GM12801 (cell line): ENCODE data around the gene C21orf58.

Source experiments
- CTCF ChIP-seq: IDR thresholded peaks from one replicate; pipeline ENCODE4 v1.5.1; 2011; ENCODE audit warnings: control low read depth; ENCODE audit not compliant: insufficient read length; ENCODE audit errors: extremely low read depth

C21orf58 gene

GRCh38 chr21:46366091-46366490, 42.4 kb upstream of the C21orf58 start:
- TF ChIP-seq CTCF = no peak

GRCh38 chr21:46363698-46364097, 40.0 kb upstream of the C21orf58 start:
- no peak for TF ChIP-seq CTCF

- no peak for TF ChIP-seq CTCF
These were observed 39.3 kb upstream of the C21orf58 start for GRCh38 chr21:46362946-46363345.

GRCh38 chr21:46361935-46362334, 38.3 kb upstream of the C21orf58 start:
- no peak for TF ChIP-seq CTCF

GRCh38 chr21:46361176-46361575, 37.5 kb upstream of the C21orf58 start:
- TF ChIP-seq CTCF = no peak

- no peak for TF ChIP-seq CTCF
These were observed 34.2 kb upstream of the C21orf58 start for GRCh38 chr21:46357684-46358425.

GRCh38 chr21:46357335-46357604, 33.6 kb upstream of the C21orf58 start:
- TF ChIP-seq CTCF = no peak
